Muscle layer of colon (tissue), 2 donors: ENCODE data around the gene ZNF670.
"Not testable (repeated sequence)": the region's sequence is repeated elsewhere in the genome, so short reads cannot be mapped to it uniquely, and the experiment has no call there.

Source experiments
- H3K27ac ChIP-seq: one replicate; pipeline ENCODE4 v1.7.0; 2013; ENCODE audit warnings: low read depth, mild to moderate bottlenecking, low read length, moderate library complexity
- H3K27me3 ChIP-seq, 2 donors: one replicate each; pipeline ENCODE4 v1.7.0; 2013; ENCODE audit warnings: low read length in 2 of 2, mild to moderate bottlenecking in 2 of 2; ENCODE audit not compliant: insufficient read depth in 2 of 2, control insufficient read depth in 1 of 2
- H3K36me3 ChIP-seq: one replicate; pipeline ENCODE4 v1.7.0; 2013; ENCODE audit warnings: mild to moderate bottlenecking, low read length; ENCODE audit not compliant: insufficient read depth
- H3K4me1 ChIP-seq: one replicate; pipeline ENCODE4 v1.7.0; 2013; ENCODE audit warnings: mild to moderate bottlenecking, low read length; ENCODE audit not compliant: insufficient read depth
- H3K4me3 ChIP-seq, 2 donors: one replicate each; pipeline ENCODE4 v1.7.0; 2013; ENCODE audit warnings: low read length in 2 of 2, low read depth in 1 of 2, mild to moderate bottlenecking in 1 of 2, moderate library complexity in 1 of 2
- H3K9ac ChIP-seq: one replicate; pipeline ENCODE4 v1.7.0; 2013; ENCODE audit warnings: low read length
- H3K9me3 ChIP-seq: one replicate; pipeline ENCODE4 v1.7.0; 2013; ENCODE audit warnings: mild to moderate bottlenecking, low read length
- donor health status: abdominal sarcoma.
- donor health status: Adenocarcinoma of cecum.

The ZNF670 gene

DNA sequence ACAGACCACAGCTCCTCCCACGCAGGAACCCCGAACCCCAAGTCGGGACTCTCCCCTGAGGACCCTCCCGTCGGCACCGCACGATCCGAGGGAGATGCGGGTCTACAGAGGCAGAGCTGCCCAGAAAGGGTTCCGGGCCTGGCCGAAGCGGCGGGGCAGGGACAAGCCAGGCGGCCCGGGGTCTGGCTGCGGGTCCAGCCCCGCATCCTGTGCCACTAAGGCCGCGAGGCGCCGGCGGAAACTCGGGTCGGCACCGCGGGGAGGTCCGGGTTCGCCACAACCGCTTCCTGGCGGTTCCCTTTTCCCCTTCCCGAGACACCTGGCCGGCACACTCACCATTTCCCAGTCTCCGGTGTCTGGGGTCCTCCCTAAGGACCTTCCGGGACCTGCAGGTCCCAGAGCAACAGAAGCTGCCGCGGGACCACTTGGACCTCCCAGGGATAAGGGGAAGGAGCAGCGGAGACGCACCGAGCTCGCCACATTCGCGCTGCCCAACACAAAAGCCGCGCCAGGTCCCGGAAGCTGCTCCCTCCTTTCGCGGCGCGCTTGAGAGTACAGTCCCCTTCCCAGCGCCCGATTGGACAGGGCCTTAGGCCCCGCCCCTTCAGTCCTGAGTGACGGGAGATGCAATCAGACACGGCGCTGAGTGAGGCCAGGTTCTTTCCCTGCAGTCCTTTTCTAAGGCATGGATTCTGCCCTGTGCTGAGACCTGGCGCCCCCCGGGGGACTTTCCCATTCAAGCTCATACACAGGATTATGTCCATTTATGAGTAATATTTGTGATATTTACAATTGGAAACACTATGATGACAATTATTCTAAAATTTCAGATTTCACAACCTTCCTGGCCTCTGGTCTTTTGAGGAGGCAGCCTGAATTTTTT is at the start of gene ZNF670:
ZNF670 (minus strand) TSS at position 554 of the 883 bp plus-strand sequence; CDS start at position 339, 215 bp downstream.
- H3K27ac ChIP-seq = peak within 1 kb of the TSS; percentile 72
- no peaks in the 10 kb centered on the region for H3K27me3 ChIP-seq
- no peaks in the 10 kb centered on the region for H3K36me3 ChIP-seq

DNA sequence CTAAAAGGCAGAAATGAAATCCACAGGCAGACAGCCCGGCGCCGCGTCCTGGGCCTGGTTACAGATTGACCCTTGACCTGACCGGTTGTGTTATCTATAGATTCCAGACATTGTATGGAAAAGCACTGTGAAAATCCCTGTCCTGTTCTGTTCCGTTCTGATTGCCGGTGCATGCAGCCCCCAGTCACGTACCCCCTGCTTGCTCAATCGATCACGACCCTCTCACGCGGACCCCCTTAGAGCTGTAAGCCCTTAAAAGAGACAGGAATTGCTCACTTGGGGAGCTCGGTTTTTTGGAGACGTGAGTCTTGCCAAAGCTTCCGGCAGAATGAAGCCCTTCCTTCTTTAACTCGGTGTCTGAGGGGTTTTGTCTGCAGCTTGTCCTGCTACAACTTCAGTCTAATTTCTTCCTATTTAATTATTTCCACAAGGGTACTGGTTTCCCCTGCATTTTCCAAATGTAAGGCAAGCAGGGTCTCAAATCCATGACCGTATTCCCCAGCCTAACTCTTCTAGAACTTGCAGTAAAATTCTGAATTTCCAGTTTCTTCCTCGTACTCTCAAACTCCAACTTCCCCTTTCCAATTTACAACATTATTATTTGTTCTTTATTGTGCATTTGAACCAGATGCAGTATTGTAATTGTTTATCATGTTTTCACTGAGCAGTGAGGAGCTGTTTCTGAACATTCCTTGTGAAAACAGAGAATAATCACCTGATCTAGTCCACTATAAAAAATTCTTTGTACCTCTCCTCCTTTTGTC is 49.1 kb upstream of the ZNF670 start:
- not testable (repeated sequence) for H3K9ac ChIP-seq, H3K27ac ChIP-seq, H3K4me3 ChIP-seq

More for the DNA sequence above, at the start of gene ZNF670:
- Histone ChIP-seq H3K4me3 (peak within 1 kb of the TSS; percentile 89 to 91), H3K9ac (peak within 1 kb of the TSS; percentile 28), H3K4me1 (peaks cover 11% of the 10 kb centered on the region), H3K9me3 (no peaks in the 10 kb centered on the region)

GRCh38 chr1:247126601-247127000 is 48.0 kb upstream of the ZNF670 start:
- not testable (repeated sequence) for H3K9ac ChIP-seq, H3K9me3 ChIP-seq

More for the DNA sequence above, 49.1 kb upstream of the ZNF670 start:
- H3K36me3 ChIP-seq, H3K27me3 ChIP-seq, H3K4me1 ChIP-seq, H3K9me3 ChIP-seq: not testable (repeated sequence)

DNA sequence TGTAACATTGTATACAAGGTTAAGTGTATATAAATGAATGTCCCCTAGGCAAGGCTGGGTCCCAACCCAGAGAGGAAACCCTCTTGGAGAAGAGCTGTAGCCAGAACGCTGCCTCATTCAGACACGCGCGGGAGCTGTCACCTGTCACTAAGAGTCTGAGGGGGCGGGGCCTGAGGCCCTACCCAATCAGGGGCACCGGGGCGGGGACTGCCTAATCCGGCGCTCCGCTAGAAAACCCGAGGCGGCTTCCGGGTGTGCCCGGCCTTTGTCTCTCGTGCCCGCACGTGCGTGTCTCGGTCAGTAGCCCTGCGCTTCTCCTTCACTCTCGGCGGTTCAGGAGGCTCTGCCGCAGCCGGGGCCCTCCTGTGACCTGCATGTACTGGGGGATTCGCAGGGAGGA is 47.6 kb upstream of the ZNF670 start:
- not testable (repeated sequence) for H3K9ac ChIP-seq, H3K36me3 ChIP-seq, H3K27ac ChIP-seq, H3K9me3 ChIP-seq, H3K4me3 ChIP-seq, H3K4me1 ChIP-seq, H3K27me3 ChIP-seq

More at GRCh38 chr1:247126601-247127000, 48.0 kb upstream of the ZNF670 start:
- not testable (repeated sequence) for H3K4me1 ChIP-seq, H3K27me3 ChIP-seq, H3K4me3 ChIP-seq, H3K27ac ChIP-seq, H3K36me3 ChIP-seq

DNA sequence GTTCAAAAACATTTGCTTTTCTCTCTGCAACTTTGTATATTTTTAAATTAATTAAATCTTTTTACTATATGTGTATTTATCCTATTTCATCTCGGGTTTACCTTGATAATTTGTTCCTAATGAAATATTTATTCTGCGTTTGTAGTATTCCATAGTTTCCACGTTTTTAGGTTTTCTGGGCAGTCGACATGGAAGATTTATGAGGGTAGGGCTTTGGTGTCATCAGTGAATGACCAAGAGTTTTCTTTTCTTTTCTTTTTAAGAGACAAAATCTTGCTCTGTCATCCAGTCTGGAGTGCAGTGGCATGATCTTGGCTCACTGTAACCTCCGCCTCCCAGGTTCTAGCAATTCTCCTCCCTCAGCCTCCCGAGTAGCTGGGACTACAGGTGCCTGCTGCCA is 42.8 kb upstream of the ZNF670 start:
- H3K9ac ChIP-seq = no peak overlapping the region
- H3K36me3 ChIP-seq = no peaks in the 10 kb centered on the region
- H3K9me3 ChIP-seq = no peaks in the 10 kb centered on the region
- H3K27ac ChIP-seq = no peak overlapping the region
- H3K27me3 ChIP-seq = no peaks in the 10 kb centered on the region
- H3K4me1 ChIP-seq = no peaks in the 10 kb centered on the region
- H3K4me3 ChIP-seq = no peak overlapping the region

DNA sequence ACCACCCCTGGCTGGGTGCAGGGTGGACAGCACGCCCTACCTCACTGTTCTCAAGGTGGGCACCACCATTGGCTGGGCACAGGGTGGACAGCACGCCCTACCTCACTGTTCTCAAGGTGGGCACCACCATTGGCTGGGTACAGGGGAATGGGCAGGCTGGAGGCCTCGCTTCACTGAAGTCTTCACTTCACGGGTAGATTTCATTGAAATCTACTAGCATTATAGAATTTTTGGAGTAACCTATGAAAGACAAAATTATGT is 41.7 kb upstream of the ZNF670 start:
- H3K27ac ChIP-seq, H3K9ac ChIP-seq, H3K4me1 ChIP-seq, H3K4me3 ChIP-seq, H3K36me3 ChIP-seq, H3K27me3 ChIP-seq, H3K9me3 ChIP-seq: not testable (repeated sequence)

DNA sequence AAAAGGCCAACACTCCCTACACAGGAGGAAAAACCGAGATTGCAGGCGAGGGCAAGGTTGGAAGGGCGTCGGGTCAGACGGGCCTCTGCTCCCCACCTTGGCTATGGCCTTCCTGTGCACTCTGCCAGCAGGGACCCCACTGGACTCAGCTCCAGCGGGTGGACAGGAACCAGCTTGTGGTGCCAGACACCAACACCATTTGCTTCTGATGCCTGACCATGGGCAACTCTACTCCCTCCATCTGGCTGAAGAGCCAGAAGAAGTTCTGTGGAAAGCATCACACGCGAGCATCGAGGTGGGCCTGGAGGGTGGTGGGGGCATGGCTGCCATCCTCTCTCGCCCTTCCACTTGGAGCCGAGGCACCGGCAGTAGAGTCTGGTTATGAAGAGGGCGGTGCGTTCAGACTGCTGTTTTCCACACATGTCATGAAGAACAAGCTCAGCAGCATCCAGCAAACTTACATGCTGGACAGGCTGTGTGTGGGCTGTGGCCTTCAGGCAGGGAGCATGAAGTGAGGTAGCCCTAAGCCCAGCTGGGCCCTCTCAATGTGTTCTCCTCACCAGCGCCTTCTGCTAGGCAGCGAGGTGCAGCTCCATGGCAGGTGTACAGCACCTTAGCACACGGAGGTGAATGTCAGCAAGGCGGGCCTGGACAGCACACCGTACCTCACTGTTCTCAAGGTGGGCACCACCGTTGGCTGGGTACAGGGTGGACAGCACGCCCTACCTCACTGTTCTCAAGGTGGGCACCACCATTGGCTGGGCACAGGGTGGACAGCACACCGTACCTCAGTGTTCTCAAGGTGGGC is 41.2 kb upstream of the ZNF670 start:
- H3K27me3 ChIP-seq = no peaks in the 10 kb centered on the region
- H3K36me3 ChIP-seq = no peaks in the 10 kb centered on the region
- H3K9me3 ChIP-seq = no peaks in the 10 kb centered on the region
- no peak overlapping the region for H3K4me3 ChIP-seq
- H3K27ac ChIP-seq = no peak overlapping the region
- no peak overlapping the region for H3K9ac ChIP-seq
- H3K4me1 ChIP-seq = no peaks in the 10 kb centered on the region

DNA sequence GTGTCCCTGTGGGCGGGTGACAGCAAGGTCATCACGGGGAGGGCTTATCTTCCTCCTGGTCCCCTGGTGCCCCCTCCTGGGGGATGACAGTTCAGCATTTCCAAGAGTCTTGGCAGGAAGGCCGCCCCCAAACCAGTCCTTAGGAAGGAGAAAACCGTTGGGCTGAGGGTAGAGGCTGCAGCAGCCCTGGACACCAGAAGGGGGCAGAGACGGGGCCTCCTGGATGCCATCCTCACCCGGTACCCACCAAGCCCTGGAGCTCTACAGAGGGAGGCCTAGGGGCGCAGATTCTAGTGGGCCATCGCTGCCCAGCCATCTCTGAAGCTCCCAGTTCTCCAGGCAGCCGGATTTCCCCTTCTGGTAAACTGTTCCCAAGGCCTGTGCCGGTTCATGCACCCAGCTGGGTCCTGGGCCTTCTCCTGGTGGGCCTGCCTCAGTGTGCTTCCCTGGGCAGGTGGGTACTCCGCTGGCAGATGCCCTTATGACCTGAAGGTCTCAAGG is 40.4 kb upstream of the ZNF670 start:
- H3K27ac ChIP-seq = no peak overlapping the region
- H3K4me3 ChIP-seq = no peak overlapping the region
- no peaks in the 10 kb centered on the region for H3K36me3 ChIP-seq
- H3K4me1 ChIP-seq = no peaks in the 10 kb centered on the region
- H3K9ac ChIP-seq = no peak overlapping the region
- no peaks in the 10 kb centered on the region for H3K9me3 ChIP-seq
- no peaks in the 10 kb centered on the region for H3K27me3 ChIP-seq

DNA sequence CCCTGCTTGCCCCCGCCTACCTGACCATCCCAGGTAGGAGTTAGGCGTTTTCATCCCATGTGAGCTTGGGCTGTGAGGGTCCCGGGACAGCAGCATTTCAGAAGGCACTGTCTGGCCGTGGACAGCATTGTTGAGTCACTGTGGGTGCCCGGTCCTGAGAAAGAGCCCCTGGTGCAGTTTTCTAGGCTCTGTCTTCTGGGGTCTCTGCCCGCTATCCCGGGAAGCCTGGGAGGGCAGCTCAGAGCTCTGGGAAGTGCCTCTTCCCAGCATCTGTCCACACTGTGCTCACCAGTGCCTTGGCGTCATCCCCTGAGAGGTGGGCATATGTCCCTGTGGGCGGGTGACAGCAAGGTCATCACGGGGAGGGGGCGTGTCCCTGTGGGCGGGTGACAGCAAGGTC is 36.9 kb upstream of the ZNF670 start:
- H3K9me3 ChIP-seq = no peaks in the 10 kb centered on the region
- no peak overlapping the region for H3K9ac ChIP-seq
- peaks cover 3% of the 10 kb centered on the region for H3K4me1 ChIP-seq
- H3K27ac ChIP-seq = no peak overlapping the region
- no peaks in the 10 kb centered on the region for H3K36me3 ChIP-seq
- no peak overlapping the region for H3K4me3 ChIP-seq
- H3K27me3 ChIP-seq = no peaks in the 10 kb centered on the region

DNA sequence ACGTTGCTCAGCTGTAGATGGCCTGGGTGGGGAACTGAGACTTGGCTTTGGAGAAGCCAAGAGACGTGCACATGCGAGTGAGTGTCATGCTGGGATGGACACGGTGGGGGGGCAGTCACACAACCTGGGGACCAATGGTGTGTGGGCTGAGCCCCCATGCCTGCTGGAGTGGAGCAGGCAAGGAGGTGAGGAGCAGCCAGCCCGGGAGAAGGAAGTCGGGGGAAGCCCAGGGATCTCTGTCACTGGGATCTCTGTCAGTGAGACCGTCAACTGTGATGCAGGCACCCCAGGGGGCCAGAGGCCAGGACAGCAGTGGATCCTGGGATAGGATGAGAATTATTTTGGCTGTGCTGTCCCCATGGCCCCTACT is 36.5 kb upstream of the ZNF670 start:
- Histone ChIP-seq H3K27ac (no peak overlapping the region), H3K4me1 (peaks cover 5% of the 10 kb centered on the region), H3K27me3 (no peaks in the 10 kb centered on the region), H3K36me3 (no peaks in the 10 kb centered on the region), H3K9me3 (no peaks in the 10 kb centered on the region), H3K9ac (no peak overlapping the region), H3K4me3 (no peak overlapping the region)

DNA sequence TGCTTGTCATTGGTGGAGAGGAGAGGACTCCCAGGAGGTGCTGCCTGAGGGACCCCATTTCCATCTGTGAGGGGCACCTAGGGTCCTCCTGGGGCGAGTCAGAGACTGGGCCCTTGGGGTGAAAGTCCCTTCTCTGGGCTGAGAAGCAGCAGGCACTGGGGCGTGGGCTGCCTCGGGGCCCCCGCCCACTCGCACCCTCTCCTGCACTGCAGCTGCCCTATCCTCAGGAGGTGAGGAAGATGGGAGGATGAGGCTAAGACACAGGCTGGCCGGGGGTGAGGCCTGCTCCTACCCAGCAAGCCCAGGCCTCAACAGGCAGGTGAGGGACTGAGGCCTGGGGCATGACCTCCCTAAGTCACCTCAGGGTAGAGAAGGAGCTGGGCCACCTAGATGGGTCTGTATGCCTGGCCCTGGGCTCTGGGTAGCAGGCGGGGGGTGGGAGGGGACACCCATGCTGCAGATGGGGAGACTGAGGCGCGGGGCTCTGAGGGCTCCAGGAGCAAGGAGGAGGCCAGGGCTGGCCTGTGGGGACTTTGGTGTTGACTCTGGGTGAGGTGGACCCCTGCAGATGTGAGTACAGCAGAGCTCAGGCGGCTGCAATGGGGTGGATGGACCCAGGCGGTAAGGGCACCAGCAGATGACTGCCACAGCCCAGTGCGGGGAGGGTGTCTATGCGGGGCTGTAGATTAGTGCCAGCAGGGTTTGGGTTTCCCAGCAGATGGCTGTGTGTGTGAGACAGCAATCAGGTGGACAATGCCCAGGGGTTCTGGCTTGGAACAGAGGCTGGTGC is 35.9 kb upstream of the ZNF670 start:
- H3K27me3 ChIP-seq = no peaks in the 10 kb centered on the region
- no peak overlapping the region for H3K9ac ChIP-seq
- H3K9me3 ChIP-seq = no peaks in the 10 kb centered on the region
- no peaks in the 10 kb centered on the region for H3K36me3 ChIP-seq
- no peak overlapping the region for H3K27ac ChIP-seq
- no peak overlapping the region for H3K4me3 ChIP-seq
- peaks cover 5% of the 10 kb centered on the region for H3K4me1 ChIP-seq
